Fibroblast of lung (primary cell): Measurements from ENCODE around the gene LUC7L3. TPM values are rescaled to one million over a fixed set of nuclear protein-coding genes. Genes with fewer than 3 reads are reported as not detected.
A peak's percentile ranks its signal among the peaks of the same experiment; 100 is the strongest.

Experiments used
- DNase-seq, 2 donors: peaks; one replicate each; pipeline versions ENCODE4 v3.0.0 to v3.0.0-alpha.2; 2010; ENCODE audit warnings: low read depth in 2 of 2
- H2AFZ ChIP-seq: 2 replicates; pipeline ENCODE4 v1.5.1; 2012; ENCODE audit warnings: low read length, control low read depth, inconsistent platforms
- H3K27ac ChIP-seq: 2 replicates; pipeline ENCODE4 v1.5.1; 2011; ENCODE audit warnings: low read length, control low read depth; ENCODE audit not compliant: insufficient read depth
- H3K27me3 ChIP-seq: 2 replicates; pipeline ENCODE4 v1.5.1; 2011; ENCODE audit warnings: mild to moderate bottlenecking, low read length; ENCODE audit not compliant: control insufficient read depth, insufficient read depth
- H3K36me3 ChIP-seq: 2 replicates; pipeline ENCODE4 v1.5.1; 2011; ENCODE audit warnings: low read length; ENCODE audit not compliant: control insufficient read depth, insufficient read depth
- H3K4me1 ChIP-seq: 2 replicates; pipeline ENCODE4 v1.5.1; 2011; ENCODE audit warnings: low read length; ENCODE audit not compliant: control insufficient read depth, insufficient read depth; ENCODE audit errors: extremely low read depth
- H3K4me2 ChIP-seq: 2 replicates; pipeline ENCODE4 v1.5.1; 2011; ENCODE audit warnings: low read length, control low read depth; ENCODE audit not compliant: insufficient read depth; ENCODE audit errors: extremely low read depth
- H3K4me3 ChIP-seq, 4 experiments: fragments of 200-600 bp in 1 of 4; sonication (generic) in 1 of 4; replicated peaks in 1 of 4; 2 replicates each; pipeline ENCODE4 v1.5.1; 2011 to 2016; ENCODE audit warnings: low read length in 4 of 4, low read depth in 3 of 4, mild to moderate bottlenecking in 3 of 4, control low read depth in 2 of 4, inconsistent platforms in 1 of 4, mixed read lengths in 1 of 4; ENCODE audit not compliant: insufficient read depth in 1 of 4; ENCODE audit errors: control extremely low read depth in 1 of 4
- H3K79me2 ChIP-seq: 2 replicates; pipeline ENCODE4 v1.5.1; 2012; ENCODE audit warnings: mild to moderate bottlenecking, low read length, inconsistent platforms; ENCODE audit not compliant: control insufficient read depth, insufficient read depth
- H3K9ac ChIP-seq: 2 replicates; pipeline ENCODE4 v1.5.1; 2011; ENCODE audit warnings: mild to moderate bottlenecking, low read length, control low read depth; ENCODE audit not compliant: insufficient read depth
- H3K9me3 ChIP-seq: 2 replicates; pipeline ENCODE4 v1.5.1; 2012; ENCODE audit warnings: low read depth, low read length; ENCODE audit not compliant: control insufficient read depth, insufficient read depth
- H4K20me1 ChIP-seq: 2 replicates; pipeline ENCODE4 v1.5.1; 2011; ENCODE audit warnings: low read length; ENCODE audit not compliant: control insufficient read depth, insufficient read depth; ENCODE audit errors: extremely low read depth
- EZH2 ChIP-seq: IDR thresholded peaks from 2 replicates; pipeline ENCODE4 v1.5.1; 2012; ENCODE audit warnings: low read length, control low read depth, mild to moderate bottlenecking; ENCODE audit errors: missing control alignments
- polyA plus RNA-seq, 2 donors: library from polyadenylated mRNA; depleted of rRNA in 1 of 2; stranded (reverse) in 1 of 2; unstranded in 1 of 2; fragments of >200 nt; gene quantifications; 2 replicates each; pipeline ENCODE4 v1.2.1, GENCODE V29; 2011 to 2012; ENCODE audit warnings: missing spikeins in 1 of 2
- total RNA-seq: library from RNA; depleted of rRNA; stranded (reverse); fragments of >200 nt; gene quantifications from 2 replicates; pipeline ENCODE4 v1.2.1, GENCODE V29; 2014
- TF ChIP-seq, protein P1 (sequence below), 2 donors: IDR thresholded peaks in 1 of 2; conservative IDR thresholded peaks in 1 of 2; 1 replicate in 1 of 2; 2 replicates in 1 of 2; pipeline ENCODE4 v1.5.1; 2011 to 2012; ENCODE audit warnings: low read length in 2 of 2, control low read depth in 1 of 2, inconsistent platforms in 1 of 2, low read depth in 1 of 2, mild to moderate bottlenecking in 1 of 2

LUC7L3 gene
- total and polyA plus RNA-seq, 2 donors (not counting 1 experiment from before 2014, with no cell fraction given) = 35.2 to 56.5 TPM

GRCh38 chr17:50686494-50687199 lies 32.8 kb upstream of the LUC7L3 start:
- H3K36me3 ChIP-seq = no peaks in the 10 kb centered on the region
- peak; percentile 69 to 93 for DNase-seq
- H3K4me2 ChIP-seq = peak overlapping the region; percentile 41
- TF ChIP-seq, protein P1, sequence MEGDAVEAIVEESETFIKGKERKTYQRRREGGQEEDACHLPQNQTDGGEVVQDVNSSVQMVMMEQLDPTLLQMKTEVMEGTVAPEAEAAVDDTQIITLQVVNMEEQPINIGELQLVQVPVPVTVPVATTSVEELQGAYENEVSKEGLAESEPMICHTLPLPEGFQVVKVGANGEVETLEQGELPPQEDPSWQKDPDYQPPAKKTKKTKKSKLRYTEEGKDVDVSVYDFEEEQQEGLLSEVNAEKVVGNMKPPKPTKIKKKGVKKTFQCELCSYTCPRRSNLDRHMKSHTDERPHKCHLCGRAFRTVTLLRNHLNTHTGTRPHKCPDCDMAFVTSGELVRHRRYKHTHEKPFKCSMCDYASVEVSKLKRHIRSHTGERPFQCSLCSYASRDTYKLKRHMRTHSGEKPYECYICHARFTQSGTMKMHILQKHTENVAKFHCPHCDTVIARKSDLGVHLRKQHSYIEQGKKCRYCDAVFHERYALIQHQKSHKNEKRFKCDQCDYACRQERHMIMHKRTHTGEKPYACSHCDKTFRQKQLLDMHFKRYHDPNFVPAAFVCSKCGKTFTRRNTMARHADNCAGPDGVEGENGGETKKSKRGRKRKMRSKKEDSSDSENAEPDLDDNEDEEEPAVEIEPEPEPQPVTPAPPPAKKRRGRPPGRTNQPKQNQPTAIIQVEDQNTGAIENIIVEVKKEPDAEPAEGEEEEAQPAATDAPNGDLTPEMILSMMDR (conservative IDR thresholded peaks at IDR 0.05 in 1 of 2, IDR thresholded peaks at IDR 0.05 in 1 of 2; ENCODE audit: low read depth in 1 of 2, low read length in 2 of 2) = no peak
- TF ChIP-seq EZH2 = no peak
- H3K4me3 ChIP-seq = no peak overlapping the region
- H3K79me2 ChIP-seq = no peaks in the 10 kb centered on the region
- no peak overlapping the region for H2AFZ ChIP-seq
- H3K27ac ChIP-seq = no peak overlapping the region
- H3K9me3 ChIP-seq = no peaks in the 10 kb centered on the region
- peaks cover 31% of the 10 kb centered on the region for H3K4me1 ChIP-seq
- H3K9ac ChIP-seq = no peak overlapping the region
- H3K27me3 ChIP-seq = no peaks in the 10 kb centered on the region
- H4K20me1 ChIP-seq = no peaks in the 10 kb centered on the region

GRCh38 chr17:50687200-50688066 lies 32.0 kb upstream of the LUC7L3 start:
- Histone ChIP-seq H3K79me2 (no peaks in the 10 kb centered on the region), H3K27ac (no peak overlapping the region), H3K9ac (no peak overlapping the region), H3K36me3 (no peaks in the 10 kb centered on the region), H4K20me1 (no peaks in the 10 kb centered on the region), H3K9me3 (no peaks in the 10 kb centered on the region), H3K4me2 (no peak overlapping the region), H3K4me3 (no peak overlapping the region), H3K4me1 (peaks cover 36% of the 10 kb centered on the region), H2AFZ (no peak overlapping the region), H3K27me3 (no peaks in the 10 kb centered on the region)
- DNase-seq = peak; percentile 51 to 57
- TF ChIP-seq EZH2 = no peak
- TF ChIP-seq, protein P1 (conservative IDR thresholded peaks at IDR 0.05 in 1 of 2, IDR thresholded peaks at IDR 0.05 in 1 of 2; ENCODE audit: low read depth in 1 of 2, low read length in 2 of 2) = no peak

- H3K4me1 ChIP-seq = peaks cover 42% of the 10 kb centered on the region
- no peaks in the 10 kb centered on the region for H3K79me2 ChIP-seq
Observed at GRCh38 chr17:50688245-50688644, 31.2 kb upstream of the LUC7L3 start.

More at GRCh38 chr17:50688245-50688644, 31.2 kb upstream of the LUC7L3 start:
- Histone ChIP-seq H3K4me2 (no peak overlapping the region), H3K9ac (no peak overlapping the region), H3K27me3 (no peaks in the 10 kb centered on the region), H3K4me3 (no peak overlapping the region), H3K36me3 (no peaks in the 10 kb centered on the region), H4K20me1 (no peaks in the 10 kb centered on the region), H3K9me3 (no peaks in the 10 kb centered on the region), H3K27ac (no peak overlapping the region), H2AFZ (no peak overlapping the region)
- TF ChIP-seq, protein P1 (conservative IDR thresholded peaks at IDR 0.05 in 1 of 2, IDR thresholded peaks at IDR 0.05 in 1 of 2; ENCODE audit: low read depth in 1 of 2, low read length in 2 of 2) = no peak
- TF ChIP-seq EZH2 = no peak
- no peak for DNase-seq
